MM.1S (cell line): Measurements from ENCODE around the gene LMBRD1.

Experiments
- DNase-seq: peaks from one replicate; pipeline ENCODE4 v3.0.0-alpha.2; 2015
- H2AFZ ChIP-seq: fragments of 300-600 bp; sonication (generic); 2 replicates; pipeline ENCODE4 v1.6.0; 2016; ENCODE audit warnings: antibody characterized with exemption, low read length
- H3F3A ChIP-seq: fragments of 300-600 bp; sonication (generic); 2 replicates; pipeline ENCODE4 v1.6.1; 2016; ENCODE audit warnings: mild to moderate bottlenecking, antibody characterized with exemption, low read length, moderate library complexity, mixed read lengths; ENCODE audit not compliant: insufficient read depth
- H3K27ac ChIP-seq: fragments of 300-600 bp; sonication (generic); 2 replicates; pipeline ENCODE4 v1.5.1; 2016; ENCODE audit warnings: mild to moderate bottlenecking, low read length
- H3K27me3 ChIP-seq: fragments of 300-600 bp; sonication (generic); replicated peaks from 2 replicates; pipeline ENCODE4 v1.6.0; 2016; ENCODE audit warnings: low read length; ENCODE audit not compliant: insufficient read depth
- H3K36me3 ChIP-seq: fragments of 300-600 bp; sonication (generic); replicated peaks from 2 replicates; pipeline ENCODE4 v1.6.1; 2016; ENCODE audit warnings: mild to moderate bottlenecking, low read length, mixed read lengths; ENCODE audit not compliant: insufficient read depth
- H3K4me1 ChIP-seq: fragments of 300-600 bp; sonication (generic); 2 replicates; pipeline ENCODE4 v1.6.1; 2016; ENCODE audit warnings: low read length, mixed read lengths
- H3K4me2 ChIP-seq: fragments of 300-600 bp; sonication (generic); 2 replicates; pipeline ENCODE4 v1.6.0; 2016; ENCODE audit warnings: low read depth, low read length
- H3K4me3 ChIP-seq: fragments of 300-600 bp; sonication (generic); 2 replicates; pipeline ENCODE4 v1.5.1; 2016; ENCODE audit warnings: low read length, mixed read lengths
- H3K79me2 ChIP-seq: fragments of 300-600 bp; sonication (generic); 2 replicates; pipeline ENCODE4 v1.6.1; 2016; ENCODE audit warnings: mixed run types, low read length, mixed read lengths
- H3K9ac ChIP-seq: fragments of 300-600 bp; sonication (generic); 2 replicates; pipeline ENCODE4 v1.6.1; 2016; ENCODE audit warnings: low read length, mixed read lengths
- H3K9me2 ChIP-seq: fragments of 300-600 bp; sonication (generic); replicated peaks from 2 replicates; pipeline ENCODE4 v1.6.1; 2016; ENCODE audit warnings: mild to moderate bottlenecking, low read length, mixed read lengths; ENCODE audit not compliant: insufficient read depth
- H3K9me3 ChIP-seq: fragments of 300-600 bp; sonication (generic); replicated peaks from 2 replicates; pipeline ENCODE4 v1.6.1; 2016; ENCODE audit warnings: mild to moderate bottlenecking, low read length, mixed read lengths; ENCODE audit not compliant: insufficient read depth
- H4K20me1 ChIP-seq: fragments of 300-600 bp; sonication (generic); 2 replicates; pipeline ENCODE4 v1.6.1; 2016; ENCODE audit warnings: mild to moderate bottlenecking, low read length, moderate library complexity, mixed read lengths; ENCODE audit not compliant: insufficient read depth
- CTCF ChIP-seq: fragments of 300-600 bp; sonication (generic); IDR thresholded peaks from 2 replicates; pipeline ENCODE4 v1.5.1; 2016; ENCODE audit warnings: antibody characterized with exemption, low read length, mixed read lengths
- EZH2 ChIP-seq: fragments of 300-600 bp; sonication (generic); optimal IDR thresholded peaks from 2 replicates; pipeline ENCODE3; 2017; ENCODE audit warnings: low read depth, mild to moderate bottlenecking, antibody characterized with exemption, low read length, mixed read lengths
- EZH2phosphoT487 ChIP-seq: fragments of 300-600 bp; sonication (generic); IDR thresholded peaks from 2 replicates; pipeline ENCODE4 v1.6.1; 2018; ENCODE audit warnings: antibody characterized with exemption, low read length

Gene LMBRD1

DNA sequence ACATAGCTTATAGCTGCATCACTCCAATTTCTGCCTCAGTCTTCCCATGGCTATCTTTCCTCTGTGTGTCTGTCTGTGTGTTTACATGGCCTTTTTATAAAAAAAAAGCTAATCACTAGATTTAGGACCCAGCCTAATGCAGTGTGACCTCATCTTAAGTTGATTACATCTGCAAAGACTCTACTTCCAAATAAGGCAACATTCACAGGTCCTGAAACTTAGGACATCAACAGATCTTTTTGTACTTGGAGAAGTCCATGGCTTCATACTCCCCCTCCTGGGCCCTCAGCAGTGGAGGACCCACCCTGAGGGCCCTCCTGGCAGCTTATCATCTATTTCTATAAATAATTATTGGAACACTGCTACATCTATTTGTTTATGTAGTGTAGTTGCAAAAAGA lies 146.1 kb downstream of the LMBRD1 start:
- no peak for TF ChIP-seq EZH2
- no peak for TF ChIP-seq CTCF
- TF ChIP-seq EZH2phosphoT487 = no peak
- H3K9me2 ChIP-seq = no peaks in the 10 kb centered on the region

GRCh38 chr6:69647726-69648125 lies 149.1 kb downstream of the LMBRD1 start:
- Histone ChIP-seq H3K27me3 (no peaks in the 10 kb centered on the region), H3K4me3 (no peak overlapping the region), H4K20me1 (no peaks in the 10 kb centered on the region), H3K9me2 (no peaks in the 10 kb centered on the region), H3K4me1 (no peaks in the 10 kb centered on the region), H3K79me2 (no peaks in the 10 kb centered on the region), H3K36me3 (no peaks in the 10 kb centered on the region), H3K9ac (no peak overlapping the region), H3F3A (no peaks in the 10 kb centered on the region), H2AFZ (no peak overlapping the region), H3K4me2 (no peak overlapping the region), H3K27ac (no peak overlapping the region), H3K9me3 (no peaks in the 10 kb centered on the region)
- no peak for DNase-seq
- no peak for TF ChIP-seq CTCF
- no peak for TF ChIP-seq EZH2phosphoT487
- no peak for TF ChIP-seq EZH2

More for the DNA sequence above, 146.1 kb downstream of the LMBRD1 start:
- no peak overlapping the region for H3K4me2 ChIP-seq
- DNase-seq = no peak
- H3K27me3 ChIP-seq = no peaks in the 10 kb centered on the region
- no peak overlapping the region for H2AFZ ChIP-seq
- H3K9ac ChIP-seq = no peak overlapping the region
- no peaks in the 10 kb centered on the region for H3K4me1 ChIP-seq
- no peaks in the 10 kb centered on the region for H3K79me2 ChIP-seq
- H3K27ac ChIP-seq = no peak overlapping the region
- H3K4me3 ChIP-seq = no peak overlapping the region
- H3F3A ChIP-seq = no peaks in the 10 kb centered on the region
- H3K36me3 ChIP-seq = no peaks in the 10 kb centered on the region
- H4K20me1 ChIP-seq = no peaks in the 10 kb centered on the region
- no peaks in the 10 kb centered on the region for H3K9me3 ChIP-seq

- no peak overlapping the region for H2AFZ ChIP-seq
- DNase-seq = no peak
- no peaks in the 10 kb centered on the region for H3K27me3 ChIP-seq
- no peaks in the 10 kb centered on the region for H4K20me1 ChIP-seq
- H3K9me3 ChIP-seq = no peaks in the 10 kb centered on the region
- H3K4me3 ChIP-seq = no peak overlapping the region
- no peaks in the 10 kb centered on the region for H3K9me2 ChIP-seq
- H3K4me1 ChIP-seq = no peaks in the 10 kb centered on the region
- H3K9ac ChIP-seq = no peak overlapping the region
- H3K27ac ChIP-seq = no peak overlapping the region
- no peaks in the 10 kb centered on the region for H3K79me2 ChIP-seq
- H3K4me2 ChIP-seq = no peak overlapping the region
- no peak for TF ChIP-seq CTCF
- TF ChIP-seq EZH2phosphoT487 = no peak
- no peak for TF ChIP-seq EZH2
- no peaks in the 10 kb centered on the region for H3K36me3 ChIP-seq
- no peaks in the 10 kb centered on the region for H3F3A ChIP-seq
These were observed 153.1 kb downstream of the LMBRD1 start for GRCh38 chr6:69643688-69644087.
